ENCODE measurements around the gene DCLK1. TPM values are rescaled to one million over a fixed set of nuclear protein-coding genes. Genes with fewer than 3 reads are reported as not detected.

Gene DCLK1
- total RNA-seq, 2 donors from 2014 or later: 3.8 to 3.9 TPM

GRCh38 chr13:35833031-35833430 is 298.2 kb downstream of the DCLK1 start:
- no peak for TF ChIP-seq POLR2AphosphoS5 (IDR thresholded peaks at IDR 0.05)
- no peak for TF ChIP-seq POLR2A (IDR thresholded peaks at IDR 0.05)
- no peak for TF ChIP-seq CTCF (IDR thresholded peaks at IDR 0.05)
- intact Hi-C loops (cut with DNase I): no loop called here
- H3K4me1 ChIP-seq (replicated peaks): no peaks in the 10 kb centered on the region
- H3K9me3 ChIP-seq: no peaks in the 10 kb centered on the region
- no peaks in the 10 kb centered on the region for H3K27me3 ChIP-seq (replicated peaks; ENCODE audit: insufficient read depth)
- no peak overlapping the region for H3K27ac ChIP-seq
- H3K4me3 ChIP-seq: no peak overlapping the region
- no peak for DNase-seq (ENCODE audit: low spot score)
- no peaks in the 10 kb centered on the region for H3K36me3 ChIP-seq
- 91% methylated on average over 9 of the region's 9 CpGs for WGBS

- H3K4me1 ChIP-seq (replicated peaks): no peaks in the 10 kb centered on the region
- no peak overlapping the region for H3K4me3 ChIP-seq
- DNase-seq (ENCODE audit: low spot score): no peak
- H3K9me3 ChIP-seq: no peaks in the 10 kb centered on the region
- WGBS: 77% methylated on average over 1 of the region's 1 CpG
- TF ChIP-seq POLR2A (IDR thresholded peaks at IDR 0.05) (no peak), POLR2AphosphoS5 (IDR thresholded peaks at IDR 0.05) (no peak), CTCF (IDR thresholded peaks at IDR 0.05) (no peak)
- no peak overlapping the region for H3K27ac ChIP-seq
- H3K27me3 ChIP-seq (replicated peaks; ENCODE audit: insufficient read depth): no peaks in the 10 kb centered on the region
- intact Hi-C loops (cut with DNase I): no loop called here
- H3K36me3 ChIP-seq: no peaks in the 10 kb centered on the region
Observed at GRCh38 chr13:35832551-35832950, 298.6 kb downstream of the DCLK1 start.

- Histone ChIP-seq H3K9me3 (no peaks in the 10 kb centered on the region), H3K36me3 (no peaks in the 10 kb centered on the region), H3K27me3 (replicated peaks; ENCODE audit: insufficient read depth) (no peaks in the 10 kb centered on the region), H3K27ac (no peak overlapping the region), H3K4me1 (replicated peaks) (no peaks in the 10 kb centered on the region), H3K4me3 (no peak overlapping the region)
- TF ChIP-seq CTCF (IDR thresholded peaks at IDR 0.05): no peak
- no peak for TF ChIP-seq POLR2AphosphoS5 (IDR thresholded peaks at IDR 0.05)
- TF ChIP-seq POLR2A (IDR thresholded peaks at IDR 0.05): no peak
- no peak for DNase-seq (ENCODE audit: low spot score)
- intact Hi-C loops (cut with DNase I): no loop called here
- 79% methylated on average over 2 of the region's 2 CpGs for WGBS
Observed at GRCh38 chr13:35830850-35831450, 300.2 kb downstream of the DCLK1 start.

- Histone ChIP-seq H3K36me3 (no peaks in the 10 kb centered on the region), H3K27me3 (replicated peaks; ENCODE audit: insufficient read depth) (no peaks in the 10 kb centered on the region), H3K4me3 (no peak overlapping the region), H3K4me1 (replicated peaks) (no peaks in the 10 kb centered on the region), H3K9me3 (no peaks in the 10 kb centered on the region), H3K27ac (no peak overlapping the region)
- TF ChIP-seq POLR2A (IDR thresholded peaks at IDR 0.05) (no peak), CTCF (IDR thresholded peaks at IDR 0.05) (no peak), POLR2AphosphoS5 (IDR thresholded peaks at IDR 0.05) (no peak)
- DNase-seq (ENCODE audit: low spot score): no peak
- 74% methylated on average over 10 of the region's 10 CpGs for WGBS
- intact Hi-C loops (cut with DNase I): no loop called here
Observed at GRCh38 chr13:35826626-35827254, 304.4 kb downstream of the DCLK1 start.

- intact Hi-C loops (cut with DNase I): no loop called here
- Histone ChIP-seq H3K27me3 (replicated peaks; ENCODE audit: insufficient read depth) (no peaks in the 10 kb centered on the region), H3K36me3 (no peaks in the 10 kb centered on the region), H3K4me3 (no peak overlapping the region), H3K9me3 (no peaks in the 10 kb centered on the region), H3K4me1 (replicated peaks) (no peaks in the 10 kb centered on the region), H3K27ac (no peak overlapping the region)
- no peak for DNase-seq (ENCODE audit: low spot score)
- WGBS: 91% methylated on average over 8 of the region's 8 CpGs
- no peak for TF ChIP-seq POLR2A (IDR thresholded peaks at IDR 0.05)
Observed at GRCh38 chr13:35824825-35825224, 306.4 kb downstream of the DCLK1 start.

Measured in prostate gland (tissue), 2 donors.